SH-SY5Y (cell line): ENCODE results near the gene NEK10.

Source experiments
- GATA2 ChIP-seq: IDR thresholded peaks from 2 replicates; pipeline ENCODE4 v1.6.1; 2011; ENCODE audit warnings: mild to moderate bottlenecking, low read depth, low read length
- GATA3 ChIP-seq: IDR thresholded peaks from 2 replicates; pipeline ENCODE4 v1.6.1; 2011; ENCODE audit warnings: low read depth, mild to moderate bottlenecking, low read length, moderate library complexity

The NEK10 gene

DNA sequence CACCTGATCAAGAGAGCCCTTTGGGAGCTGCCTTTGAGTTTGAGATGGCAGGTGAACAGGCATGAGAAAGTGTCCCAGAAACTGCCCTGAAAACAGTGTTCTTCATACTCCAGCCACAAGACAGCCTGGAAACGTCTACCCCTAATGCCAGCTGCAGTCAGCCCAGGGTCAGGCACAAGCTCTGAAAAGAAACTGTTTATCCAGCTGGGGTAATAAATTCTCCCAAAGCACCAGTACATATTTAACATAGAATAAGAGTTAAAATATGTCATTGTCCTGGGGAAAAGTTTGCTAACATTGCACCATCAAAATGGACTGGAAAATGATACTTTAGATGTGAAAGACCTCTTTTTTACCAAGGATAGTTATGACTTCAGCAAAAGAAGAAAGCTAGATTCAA is 66.3 kb downstream of the NEK10 start:
- TF ChIP-seq GATA3 (no peak), GATA2 (no peak)

DNA sequence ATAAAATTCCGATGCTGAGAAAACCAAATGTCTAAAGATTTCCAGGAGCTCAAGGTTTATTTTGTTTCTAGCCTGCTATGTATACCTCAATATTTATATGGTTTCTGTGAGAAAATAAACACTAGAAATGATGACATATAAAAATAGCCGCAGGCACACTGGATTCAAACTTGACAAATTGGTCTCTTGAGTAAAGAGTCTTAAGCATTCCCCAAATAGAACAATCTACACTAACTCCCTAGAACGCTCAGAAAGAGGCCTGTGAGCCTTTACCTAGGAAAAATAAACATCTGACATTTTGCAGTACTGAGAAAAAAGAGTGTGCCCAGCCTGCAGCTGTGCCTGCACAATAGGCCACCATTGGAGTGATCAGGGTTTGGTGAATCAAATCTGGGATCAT is 75.2 kb downstream of the NEK10 start:
- no peak for TF ChIP-seq GATA3
- TF ChIP-seq GATA2 = no peak

DNA sequence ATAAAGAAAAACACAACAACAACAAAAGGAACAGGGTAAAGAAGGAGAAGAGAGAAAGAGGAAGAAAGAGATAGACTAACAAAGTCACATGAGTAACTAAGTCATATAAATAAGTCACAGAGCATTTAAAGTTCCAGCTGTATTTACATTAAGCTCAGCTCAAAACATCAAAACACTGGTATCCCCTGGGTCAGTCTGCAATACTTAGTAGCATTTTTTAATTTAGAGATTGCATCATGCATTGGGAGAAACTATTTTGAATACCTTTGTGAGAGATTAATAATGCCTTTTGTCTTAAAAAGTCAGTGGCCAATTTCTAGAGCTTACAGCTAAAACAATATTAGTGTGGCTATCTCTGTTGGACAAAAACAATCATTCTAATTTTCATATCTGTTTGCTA is 78.4 kb downstream of the NEK10 start:
- TF ChIP-seq GATA3 (no peak), GATA2 (no peak)

DNA sequence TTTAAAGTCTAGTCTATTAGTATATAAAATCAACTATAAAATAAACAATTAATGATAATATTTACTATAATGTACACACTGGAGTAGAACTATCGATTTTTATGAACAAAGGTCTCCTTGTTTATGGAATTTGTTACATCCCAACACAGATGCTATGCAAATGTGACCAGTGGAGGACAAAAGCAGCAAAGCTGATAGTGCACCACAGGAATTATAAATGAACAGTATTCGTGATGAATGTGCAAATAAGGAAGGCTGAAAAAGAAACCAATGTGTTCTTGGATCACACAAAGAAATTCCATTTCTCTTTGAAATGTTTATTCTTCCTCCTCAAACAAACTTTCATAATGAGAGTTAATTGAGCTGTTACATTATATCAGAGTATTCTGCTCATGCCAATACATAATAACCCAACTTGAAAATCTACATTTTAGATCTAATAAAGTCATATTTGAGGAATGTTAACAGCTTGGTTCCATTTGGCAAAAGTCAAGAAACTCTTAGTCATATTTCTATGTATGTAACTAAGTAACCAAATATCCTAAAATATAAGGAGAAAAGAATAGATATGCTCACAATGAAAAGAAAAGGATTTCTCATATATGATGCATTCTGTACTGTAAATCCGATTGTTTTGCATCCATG is 79.3 kb downstream of the NEK10 start:
- TF ChIP-seq GATA3 (no peak), GATA2 (no peak)

DNA sequence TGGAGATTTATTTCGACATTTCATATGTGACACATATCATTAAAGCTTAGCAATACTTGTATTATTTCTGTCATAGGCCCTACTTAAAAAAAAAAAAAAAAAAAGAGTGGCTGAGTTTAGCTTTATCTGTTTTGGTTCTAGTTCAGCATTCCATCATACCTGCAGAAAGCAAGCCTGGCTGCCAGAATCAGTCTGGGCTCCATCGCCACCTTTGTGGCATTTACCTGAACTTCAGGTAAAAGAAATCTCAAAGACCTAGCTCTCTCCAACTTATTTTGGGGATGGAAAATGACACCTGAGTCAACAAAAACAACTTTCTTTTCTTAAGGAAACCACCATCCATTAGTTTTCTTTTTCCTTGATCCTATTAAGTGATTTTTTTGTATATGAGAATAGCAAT is 82.1 kb downstream of the NEK10 start:
- TF ChIP-seq GATA3 (no peak), GATA2 (no peak)

DNA sequence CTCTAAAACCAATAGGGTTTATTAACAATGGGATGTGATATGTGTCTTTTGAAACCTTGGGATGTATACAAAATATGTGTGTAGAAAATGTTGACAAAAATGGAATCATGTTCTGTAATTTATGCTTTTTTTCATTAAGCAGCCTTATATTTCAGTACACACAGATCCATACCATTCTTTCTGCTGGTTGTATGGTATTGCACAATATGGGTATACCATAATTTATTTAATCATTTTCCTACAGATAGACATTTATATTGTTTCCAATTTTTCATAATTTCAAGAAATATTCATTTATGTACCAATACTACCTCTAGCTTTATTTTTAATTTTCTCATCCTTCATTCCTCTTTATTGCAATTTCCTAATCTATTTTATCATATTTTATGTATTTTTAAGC is 83.5 kb downstream of the NEK10 start:
- no peak for TF ChIP-seq GATA3
- TF ChIP-seq GATA2 = no peak

DNA sequence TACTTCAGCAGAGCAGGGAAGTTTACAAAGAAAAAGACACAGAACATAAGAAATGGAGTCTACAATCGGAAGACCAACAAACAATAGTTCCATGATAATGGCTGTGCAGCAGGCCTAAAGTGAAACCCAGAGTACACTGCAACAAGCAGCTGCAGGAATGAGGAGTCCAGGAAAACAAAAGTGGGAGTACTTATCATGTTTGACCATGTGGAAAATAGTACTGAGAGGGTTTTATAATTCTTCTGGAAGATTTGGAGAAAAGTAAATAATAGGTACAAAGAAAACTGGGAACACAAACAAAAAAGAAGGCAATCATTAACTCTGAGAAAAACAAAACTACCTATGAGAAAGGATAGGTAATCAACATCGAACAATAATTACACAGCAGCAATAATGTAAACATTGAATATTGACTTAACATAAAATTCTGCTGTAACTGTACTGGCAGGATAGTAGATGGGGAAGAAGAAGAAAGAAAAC is 87.5 kb downstream of the NEK10 start:
- TF ChIP-seq GATA3 (no peak), GATA2 (no peak)

DNA sequence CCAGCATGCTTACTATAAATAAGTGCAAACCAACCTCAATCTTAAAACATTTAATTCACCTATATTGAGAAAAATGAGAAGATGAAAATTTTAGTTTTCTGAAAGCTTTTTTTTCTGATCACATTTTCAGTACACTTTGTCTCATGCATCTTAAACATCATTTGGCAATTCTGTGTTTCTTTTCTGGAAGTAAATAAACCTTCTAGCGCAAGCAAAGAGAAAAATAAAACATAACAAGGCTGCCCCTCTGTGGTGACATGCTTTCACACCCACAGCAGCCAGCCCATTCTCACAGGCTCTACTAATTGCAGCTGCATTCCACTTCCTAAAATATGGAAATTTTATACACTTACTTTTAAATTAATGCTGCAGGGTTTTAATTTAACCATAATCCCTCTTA is 90.1 kb downstream of the NEK10 start:
- TF ChIP-seq GATA2 = no peak
- TF ChIP-seq GATA3 = no peak

DNA sequence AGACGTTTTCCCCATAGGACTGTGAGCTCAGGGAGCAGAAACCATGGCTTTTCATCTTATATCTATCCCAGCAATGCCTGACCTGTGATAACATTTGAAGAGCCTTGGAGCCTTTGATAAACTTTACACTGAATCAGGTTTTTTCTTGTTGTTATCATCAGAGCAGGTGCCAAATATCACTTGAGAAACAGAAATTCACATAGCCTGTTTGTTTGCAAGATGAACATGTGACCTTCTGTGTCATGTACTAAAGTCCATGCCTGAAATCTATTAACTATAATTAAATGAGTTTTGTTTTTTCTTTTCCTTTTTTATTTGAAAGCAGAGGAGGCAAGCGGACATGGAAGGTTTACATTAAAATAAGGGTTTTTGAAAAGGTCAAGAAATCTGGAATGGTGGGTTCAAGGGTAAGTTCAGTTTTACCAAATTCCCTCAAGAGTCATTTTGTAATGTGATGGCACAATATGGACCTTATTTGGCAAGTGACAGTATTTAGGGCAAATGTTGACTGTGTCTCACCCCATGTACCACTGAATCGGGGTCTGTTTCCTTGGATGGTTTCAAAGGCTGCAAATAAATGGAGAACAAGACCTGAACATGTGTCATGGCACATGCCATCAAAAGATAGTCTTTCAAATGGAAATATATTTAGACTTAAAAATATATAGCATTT is 90.7 kb downstream of the NEK10 start:
- TF ChIP-seq GATA3 (no peak), GATA2 (no peak)

DNA sequence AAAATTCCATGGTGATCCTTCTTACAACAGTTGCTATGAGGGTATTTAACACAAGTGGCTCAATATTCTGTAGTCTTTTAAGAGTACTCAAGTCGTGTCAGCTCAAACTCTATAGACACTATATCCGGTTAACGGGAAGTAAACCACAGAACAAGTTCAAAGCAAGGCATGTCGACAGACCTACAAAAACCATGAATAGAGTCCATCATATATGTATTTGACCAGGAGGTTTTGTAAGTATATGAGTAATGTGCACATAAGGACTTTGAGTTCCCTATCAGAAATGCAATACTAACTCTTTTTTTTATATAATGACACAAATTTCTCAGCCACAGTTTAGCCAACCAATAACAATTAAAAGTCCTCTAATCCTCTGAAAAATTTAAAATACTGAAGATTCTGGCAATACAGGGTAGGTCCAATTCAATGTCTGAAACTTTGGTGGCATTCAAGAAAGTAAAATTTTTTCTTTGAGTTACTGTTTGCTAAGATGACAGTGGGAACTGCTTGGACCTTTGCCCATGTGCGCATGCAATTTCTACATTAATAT is 93.7 kb downstream of the NEK10 start:
- TF ChIP-seq GATA2 = no peak
- no peak for TF ChIP-seq GATA3

DNA sequence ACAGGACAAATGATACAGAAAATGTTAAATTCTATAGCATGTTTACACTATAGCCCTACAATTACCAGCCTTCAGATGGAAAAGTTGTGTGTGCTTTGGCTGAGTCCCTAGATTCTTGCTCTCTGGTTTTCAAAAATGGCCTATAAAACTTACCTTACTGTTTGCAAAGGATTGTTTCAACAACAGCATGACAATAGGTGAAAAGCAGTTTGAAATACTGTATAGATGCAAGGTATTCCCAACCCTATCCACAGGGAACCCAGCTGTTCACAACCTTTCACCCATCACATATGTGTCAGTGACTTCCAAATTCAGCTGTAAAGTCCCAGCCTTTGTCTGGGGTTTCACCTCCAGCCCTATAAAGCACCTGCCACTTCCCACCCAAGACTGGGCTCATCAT is 97.3 kb downstream of the NEK10 start:
- TF ChIP-seq GATA2 (no peak), GATA3 (no peak)

DNA sequence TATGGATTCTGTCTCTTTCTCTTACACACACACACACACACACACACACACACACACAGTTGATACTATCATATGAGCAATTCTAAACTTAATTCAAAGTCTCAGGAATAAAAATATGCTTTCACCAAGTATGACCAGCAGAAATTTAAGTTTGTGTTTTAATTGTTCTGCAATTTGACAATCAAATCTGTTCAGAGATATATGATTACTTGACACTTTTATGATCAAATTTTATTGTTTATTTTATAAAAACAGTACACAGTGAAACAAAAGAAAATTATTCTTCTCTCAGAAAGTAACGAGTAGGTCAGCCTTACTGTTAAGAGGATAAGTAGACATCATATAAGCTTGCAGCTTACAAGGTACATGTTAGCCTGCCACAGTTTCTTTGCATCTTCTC is 114.3 kb downstream of the NEK10 start:
- TF ChIP-seq GATA2 (no peak), GATA3 (no peak)

DNA sequence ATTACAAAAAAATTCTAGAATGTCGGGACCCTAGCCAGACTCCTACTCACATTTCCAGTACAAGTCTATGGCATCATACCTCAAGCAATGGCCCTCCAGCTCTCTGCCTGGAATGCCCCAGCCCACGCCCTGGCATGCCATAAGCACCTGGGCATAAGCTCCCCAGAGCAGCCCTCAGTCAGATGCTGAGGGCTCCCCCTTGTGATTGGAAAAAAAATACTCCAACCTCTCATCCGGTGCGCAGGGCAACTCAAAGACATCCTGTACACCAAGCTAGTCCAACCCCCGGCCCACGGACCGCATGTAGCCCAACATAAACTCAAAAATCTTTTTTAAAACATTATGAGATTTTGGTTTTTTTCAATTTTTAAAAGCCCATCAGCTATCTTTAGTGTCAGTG is 115.4 kb downstream of the NEK10 start:
- no peak for TF ChIP-seq GATA2
- no peak for TF ChIP-seq GATA3

DNA sequence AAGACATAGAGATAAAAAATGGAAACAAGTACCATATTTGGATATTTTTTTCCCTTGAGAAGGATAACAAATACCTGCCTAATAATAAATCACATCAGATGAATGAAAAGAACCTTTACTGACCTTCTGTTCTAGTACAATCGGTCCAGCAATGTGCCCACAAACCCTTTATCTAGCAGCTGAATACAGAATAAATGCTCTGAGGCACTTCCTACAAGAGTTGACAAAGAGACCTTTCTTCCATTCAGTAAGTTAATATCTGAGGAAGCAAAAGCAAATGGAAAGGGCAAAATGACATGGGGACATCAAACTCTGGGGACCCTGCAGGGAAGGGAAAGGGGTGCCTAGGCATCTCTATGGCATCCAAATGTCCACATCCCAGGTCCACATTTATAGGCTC is 115.8 kb downstream of the NEK10 start:
- no peak for TF ChIP-seq GATA2
- TF ChIP-seq GATA3 = no peak

DNA sequence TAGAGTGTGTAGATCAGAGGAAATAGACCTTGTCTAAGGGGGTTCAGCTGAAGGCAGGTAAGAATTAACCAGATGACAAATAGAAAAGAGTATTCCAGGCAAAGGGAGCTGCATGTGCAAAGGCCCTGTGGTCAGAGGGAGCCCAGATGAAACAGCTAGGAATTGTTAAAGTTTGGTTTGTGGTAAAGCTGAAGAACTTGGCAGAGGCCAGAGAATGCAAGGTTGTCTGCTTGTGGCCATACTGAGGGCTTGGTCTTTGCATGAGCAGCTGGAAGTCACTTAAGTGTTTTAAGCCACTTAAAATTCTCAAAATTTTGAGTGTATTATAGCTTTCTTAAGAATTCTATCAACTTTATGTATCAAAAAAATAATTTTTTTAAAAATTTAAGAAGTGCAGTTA is 116.5 kb downstream of the NEK10 start:
- TF ChIP-seq GATA2 = no peak
- no peak for TF ChIP-seq GATA3

DNA sequence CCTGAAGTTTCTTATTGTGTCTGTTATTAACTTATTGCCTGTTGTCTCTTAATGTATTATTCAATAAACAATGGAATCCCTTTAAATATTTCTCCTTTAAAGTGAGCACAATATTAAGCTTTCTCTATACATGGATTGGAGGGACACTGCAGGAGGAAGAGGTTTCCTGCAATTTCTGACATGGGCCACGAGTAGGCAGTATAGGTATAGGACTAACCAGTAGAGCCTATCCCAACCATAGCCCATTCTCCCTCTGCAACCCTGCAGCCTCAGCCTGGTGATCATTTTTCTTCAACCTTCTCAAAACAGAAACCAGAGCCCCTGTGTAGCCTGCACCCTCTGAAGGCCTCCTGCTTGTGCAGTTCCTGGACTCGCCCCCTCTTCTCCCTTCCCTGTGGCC is 124.8 kb downstream of the NEK10 start:
- no peak for TF ChIP-seq GATA3
- no peak for TF ChIP-seq GATA2
